H9 (cell line): ENCODE results near the gene DNAH1. TPM values are rescaled to one million over a fixed set of nuclear protein-coding genes. Genes with fewer than 3 reads are reported as not detected.
A peak's percentile ranks its signal among the peaks of the same experiment; 100 is the strongest.

Experiments used
- DNase-seq: peaks from one replicate; pipeline ENCODE4 v3.0.0-alpha.2; 2017
- H2AFZ ChIP-seq: one replicate; pipeline ENCODE4 v1.6.1; 2013; ENCODE audit warnings: mild to moderate bottlenecking, low read length, control low read depth, moderate library complexity
- H2AK5ac ChIP-seq: 2 replicates; pipeline ENCODE4 v1.6.1; 2013; ENCODE audit warnings: low read length, control low read depth, mixed read lengths; ENCODE audit not compliant: insufficient read length
- H2BK120ac ChIP-seq: one replicate; pipeline ENCODE4 v1.6.1; 2013; ENCODE audit warnings: low read depth, mild to moderate bottlenecking, low read length, control low read depth, inconsistent platforms; ENCODE audit not compliant: poor library complexity, severe bottlenecking
- H2BK12ac ChIP-seq: 2 replicates; pipeline ENCODE4 v1.6.1; 2013; ENCODE audit warnings: low read length, control low read depth, mixed read lengths, low read depth; ENCODE audit not compliant: insufficient read length
- H2BK15ac ChIP-seq: 2 replicates; pipeline ENCODE4 v1.6.1; 2013; ENCODE audit warnings: low read depth, low read length, control low read depth
- H2BK20ac ChIP-seq: one replicate; pipeline ENCODE4 v1.6.1; 2013; ENCODE audit warnings: low read depth, mild to moderate bottlenecking, low read length, control low read depth, inconsistent platforms; ENCODE audit not compliant: poor library complexity, severe bottlenecking
- H2BK5ac ChIP-seq: 2 replicates; pipeline ENCODE4 v1.6.1; 2013; ENCODE audit warnings: low read length, control low read depth, mixed read lengths; ENCODE audit not compliant: insufficient read length
- H3K14ac ChIP-seq: 2 replicates; pipeline ENCODE4 v1.6.1; 2013; ENCODE audit warnings: low read length, control low read depth; ENCODE audit not compliant: insufficient read depth
- H3K18ac ChIP-seq: 2 replicates; pipeline ENCODE4 v1.6.1; 2013; ENCODE audit warnings: low read depth, mild to moderate bottlenecking, mixed read lengths, low read length, control low read depth; ENCODE audit not compliant: insufficient read length
- H3K23ac ChIP-seq: 2 replicates; pipeline ENCODE4 v1.6.1; 2013; ENCODE audit warnings: low read length, control low read depth, mixed read lengths, low read depth; ENCODE audit not compliant: insufficient read length
- H3K23me2 ChIP-seq: 2 replicates; pipeline ENCODE4 v1.6.1; 2013; ENCODE audit warnings: low read depth, mild to moderate bottlenecking, mixed read lengths, low read length, control low read depth; ENCODE audit not compliant: insufficient read length, poor library complexity, severe bottlenecking
- H3K27ac ChIP-seq: 2 replicates; pipeline ENCODE4 v1.5.1; 2013; ENCODE audit warnings: low read length, control low read depth, mixed read lengths, low read depth; ENCODE audit not compliant: insufficient read length
- H3K27me3 ChIP-seq: 2 replicates; pipeline ENCODE4 v1.6.1; 2013; ENCODE audit warnings: low read length, control low read depth, inconsistent platforms; ENCODE audit not compliant: insufficient read depth
- H3K4ac ChIP-seq: 2 replicates; pipeline ENCODE4 v1.6.1; 2013; ENCODE audit warnings: low read depth, mild to moderate bottlenecking, control low read depth, inconsistent platforms, low read length, moderate library complexity
- H3K4me1 ChIP-seq: 2 replicates; pipeline ENCODE4 v1.6.1; 2013; ENCODE audit warnings: low read length, control low read depth, inconsistent platforms; ENCODE audit not compliant: insufficient read depth
- H3K4me2 ChIP-seq: 2 replicates; pipeline ENCODE4 v1.6.1; 2013; ENCODE audit warnings: low read length, control low read depth, mixed read lengths; ENCODE audit not compliant: insufficient read length, insufficient read depth
- H3K56ac ChIP-seq: 2 replicates; pipeline ENCODE4 v1.6.1; 2013; ENCODE audit warnings: low read depth, mild to moderate bottlenecking, mixed read lengths, low read length, control low read depth; ENCODE audit not compliant: insufficient read length
- H3K79me1 ChIP-seq: 2 replicates; pipeline ENCODE4 v1.6.1; 2013; ENCODE audit warnings: low read depth, mild to moderate bottlenecking, moderate library complexity, low read length, control low read depth, inconsistent platforms; ENCODE audit not compliant: insufficient read depth, poor library complexity, severe bottlenecking
- H3K79me2 ChIP-seq: 2 replicates; pipeline ENCODE4 v1.6.1; 2013; ENCODE audit warnings: low read length, control low read depth, inconsistent platforms; ENCODE audit not compliant: insufficient read depth
- H3K9ac ChIP-seq: 2 replicates; pipeline ENCODE4 v1.6.1; 2013; ENCODE audit warnings: low read length, control low read depth, mixed read lengths; ENCODE audit not compliant: insufficient read length; ENCODE audit errors: extremely low read depth
- H3K9me3 ChIP-seq: one replicate; pipeline ENCODE4 v1.6.1; 2013; ENCODE audit warnings: low read depth, low read length, inconsistent platforms; ENCODE audit not compliant: control insufficient read depth
- H3T11ph ChIP-seq: one replicate; pipeline ENCODE4 v1.6.1; 2013; ENCODE audit warnings: mild to moderate bottlenecking, low read length, control low read depth, inconsistent platforms
- H4K20me1 ChIP-seq: one replicate; pipeline ENCODE4 v1.6.1; 2013; ENCODE audit not compliant: control insufficient read depth, insufficient read length, insufficient read depth
- H4K5ac ChIP-seq: 2 replicates; pipeline ENCODE4 v1.6.1; 2013; ENCODE audit warnings: low read depth, mild to moderate bottlenecking, mixed read lengths, low read length, control low read depth; ENCODE audit not compliant: insufficient read length
- H4K8ac ChIP-seq: replicated peaks from 2 replicates; pipeline ENCODE4 v1.6.1; 2013; ENCODE audit warnings: low read length, control low read depth, mixed read lengths, low read depth; ENCODE audit not compliant: insufficient read length
- H4K91ac ChIP-seq: 2 replicates; pipeline ENCODE4 v1.6.1; 2013; ENCODE audit warnings: low read depth, mild to moderate bottlenecking, moderate library complexity, mixed read lengths, low read length, control low read depth; ENCODE audit not compliant: insufficient read length
- H3K27ac Mint-ChIP-seq, 3 experiments: 2 replicates in 2 of 3; 3 replicates in 1 of 3; pipeline ENCODE4 v1.8.0; 2020 to 2021; ENCODE audit warnings: mixed read lengths in 3 of 3, mild to moderate bottlenecking in 1 of 3, moderate library complexity in 1 of 3
- H3K27me3 Mint-ChIP-seq: 2 replicates; pipeline ENCODE4 v1.8.0; 2021; ENCODE audit warnings: low read depth, mild to moderate bottlenecking, moderate library complexity, mixed read lengths
- H3K36me3 Mint-ChIP-seq, 3 experiments: 2 replicates in 2 of 3; 3 replicates in 1 of 3; pipeline ENCODE4 v1.8.0; 2020 to 2021; ENCODE audit warnings: low read depth in 3 of 3, mixed read lengths in 3 of 3; ENCODE audit not compliant: insufficient read depth in 1 of 3
- H3K4me1 Mint-ChIP-seq, 2 experiments: 2 replicates each; pipeline ENCODE4 v1.8.0; 2020; ENCODE audit warnings: mixed read lengths in 2 of 2
- H3K4me3 Mint-ChIP-seq, 2 experiments: 2 replicates in 1 of 2; 3 replicates in 1 of 2; pipeline ENCODE4 v1.8.0; 2020 to 2021; ENCODE audit warnings: mild to moderate bottlenecking in 2 of 2, mixed read lengths in 2 of 2, moderate library complexity in 1 of 2
- H3K9me3 Mint-ChIP-seq, 2 experiments: 2 replicates in 1 of 2; 3 replicates in 1 of 2; pipeline ENCODE4 v1.8.0; 2020; ENCODE audit warnings: mild to moderate bottlenecking in 2 of 2, mixed read lengths in 2 of 2, moderate library complexity in 1 of 2
- WGBS: extraction: QIAGEN DNeasy Blood & Tissue Kit; methylation state at CpG from one replicate; pipeline ENCODE4 v1.1.7; 2013; ENCODE audit warnings: missing lambda C conversion rate, low lambda C conversion rate, mixed read lengths; ENCODE audit not compliant: insufficient read length; ENCODE audit errors: extremely low coverage; 5-methylcytosine and 5-hydroxymethylcytosine counted together
- total RNA-seq: library from RNA; stranded (reverse); gene quantifications from 2 replicates; pipeline ENCODE4 v1.2.1, GENCODE V29; 2021
- TF ChIP-seq, protein P1 (sequence below): fragments of 200-600 bp; sonication (generic); conservative IDR thresholded peaks from 3 replicates; pipeline ENCODE4 v1.8.0; 2021; ENCODE audit warnings: antibody characterized with exemption, mild to moderate bottlenecking

Gene DNAH1
- total RNA-seq, 1 experiment from 2014 or later: 2.0 TPM

DNA sequence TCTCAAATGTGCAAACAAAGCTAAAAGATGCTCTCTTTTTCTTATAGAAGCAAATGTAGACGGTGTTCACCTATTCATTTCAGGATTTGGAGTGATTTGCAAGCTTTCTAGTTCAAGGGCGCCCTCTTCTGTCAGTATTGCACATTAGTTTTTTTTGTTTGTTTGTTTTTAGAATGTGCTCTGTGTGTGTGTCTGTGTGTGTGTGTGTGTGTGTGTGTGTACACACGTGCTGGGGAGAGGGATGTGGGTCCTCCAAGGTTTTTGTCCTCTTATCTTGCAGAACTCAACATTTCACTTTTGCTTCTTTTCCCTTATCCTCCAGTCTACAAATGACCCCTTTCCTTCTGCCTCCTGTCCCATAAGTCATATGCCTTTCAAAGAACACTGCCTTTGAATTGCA lies 23.5 kb downstream of the DNAH1 start:
- Mint-ChIP-seq H3K4me1 (peaks cover 3 to 5% of the 10 kb centered on the region in 2 experiments; a peak in 2 of 4 replicates), H3K27ac (peak overlapping the region in 1 of 3 experiments; percentile 36; a peak in 1 of 7 replicates), H3K9me3 (no peaks in the 10 kb centered on the region), H3K36me3 (no peaks in the 10 kb centered on the region), H3K27me3 (peaks cover 12% of the 10 kb centered on the region), H3K4me3 (no peak overlapping the region)
- no peak overlapping the region for H2BK12ac ChIP-seq
- peaks cover 2% of the 10 kb centered on the region for H4K20me1 ChIP-seq
- H3K23ac ChIP-seq: no peak overlapping the region
- H3K18ac ChIP-seq: no peak overlapping the region
- no peak overlapping the region for H2AFZ ChIP-seq
- no peaks in the 10 kb centered on the region for H3K79me1 ChIP-seq
- H3K23me2 ChIP-seq: no peaks in the 10 kb centered on the region
- no peaks in the 10 kb centered on the region for H3K4me1 ChIP-seq
- H3T11ph ChIP-seq: no peak overlapping the region
- H3K14ac ChIP-seq: no peak overlapping the region
- TF ChIP-seq, protein P1, sequence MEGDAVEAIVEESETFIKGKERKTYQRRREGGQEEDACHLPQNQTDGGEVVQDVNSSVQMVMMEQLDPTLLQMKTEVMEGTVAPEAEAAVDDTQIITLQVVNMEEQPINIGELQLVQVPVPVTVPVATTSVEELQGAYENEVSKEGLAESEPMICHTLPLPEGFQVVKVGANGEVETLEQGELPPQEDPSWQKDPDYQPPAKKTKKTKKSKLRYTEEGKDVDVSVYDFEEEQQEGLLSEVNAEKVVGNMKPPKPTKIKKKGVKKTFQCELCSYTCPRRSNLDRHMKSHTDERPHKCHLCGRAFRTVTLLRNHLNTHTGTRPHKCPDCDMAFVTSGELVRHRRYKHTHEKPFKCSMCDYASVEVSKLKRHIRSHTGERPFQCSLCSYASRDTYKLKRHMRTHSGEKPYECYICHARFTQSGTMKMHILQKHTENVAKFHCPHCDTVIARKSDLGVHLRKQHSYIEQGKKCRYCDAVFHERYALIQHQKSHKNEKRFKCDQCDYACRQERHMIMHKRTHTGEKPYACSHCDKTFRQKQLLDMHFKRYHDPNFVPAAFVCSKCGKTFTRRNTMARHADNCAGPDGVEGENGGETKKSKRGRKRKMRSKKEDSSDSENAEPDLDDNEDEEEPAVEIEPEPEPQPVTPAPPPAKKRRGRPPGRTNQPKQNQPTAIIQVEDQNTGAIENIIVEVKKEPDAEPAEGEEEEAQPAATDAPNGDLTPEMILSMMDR: peak; percentile 83
- no peak overlapping the region for H3K4ac ChIP-seq
- no peak overlapping the region for H2AK5ac ChIP-seq
- H3K4me2 ChIP-seq: no peak overlapping the region
- WGBS: no CpG with 5 or more reads among the region's 3 CpGs
- H3K9ac ChIP-seq: no peak overlapping the region
- H3K79me2 ChIP-seq: no peaks in the 10 kb centered on the region
- no peak overlapping the region for H4K91ac ChIP-seq
- no peak overlapping the region for H4K5ac ChIP-seq
- no peak overlapping the region for H2BK15ac ChIP-seq
- H4K8ac ChIP-seq: no peak overlapping the region
- H3K56ac ChIP-seq: no peak overlapping the region
- H2BK120ac ChIP-seq: no peak overlapping the region
- no peak overlapping the region for H3K27ac ChIP-seq
- H2BK5ac ChIP-seq: no peak overlapping the region
- no peaks in the 10 kb centered on the region for H3K9me3 ChIP-seq
- no peaks in the 10 kb centered on the region for H3K27me3 ChIP-seq
- DNase-seq: peak; percentile 47
- no peak overlapping the region for H2BK20ac ChIP-seq
